SK-N-SH treated with all-trans-retinoic acid at 6 μM for 48 hours (cell line): ENCODE data around the gene TLE4.
"Not testable (repeated sequence)": the region's sequence is repeated elsewhere in the genome, so short reads cannot be mapped to it uniquely, and the experiment has no call there.

Experiments
- ATAC-seq: fragments of 200-7000 bp; cut with Tn5 transposase; 3 replicates; pipeline ENCODE4 v1.9.1; 2020; ENCODE audit warnings: mild to moderate bottlenecking, moderate library complexity
- BACH2 ChIP-seq: fragments of 250-450 bp; sonication (Bioruptor Pico); IDR thresholded peaks from 2 replicates; pipeline ENCODE4 v1.9.0; 2021; ENCODE audit warnings: mild to moderate bottlenecking, borderline replicate concordance
- CREB5 ChIP-seq: fragments of 250-450 bp; sonication (Bioruptor Pico); IDR thresholded peaks from 2 replicates; pipeline ENCODE4 v1.5.1; 2020; ENCODE audit warnings: low read depth, mild to moderate bottlenecking, moderate library complexity
- CSDC2 ChIP-seq: fragments of 250-450 bp; sonication (Bioruptor Pico); IDR thresholded peaks from 2 replicates; pipeline ENCODE4 v1.5.0; 2020; ENCODE audit warnings: mild to moderate bottlenecking, moderate library complexity
- CSRNP3 ChIP-seq: fragments of 250-450 bp; sonication (Bioruptor Pico); IDR thresholded peaks from 2 replicates; pipeline ENCODE4 v1.5.1; 2021; ENCODE audit warnings: mild to moderate bottlenecking, moderate library complexity
- GLIS3 ChIP-seq: fragments of 250-450 bp; sonication (Bioruptor Pico); IDR thresholded peaks from 2 replicates; pipeline ENCODE4 v1.5.0; 2020; ENCODE audit warnings: mild to moderate bottlenecking, moderate library complexity
- ISL1 ChIP-seq: fragments of 250-450 bp; sonication (Bioruptor Pico); IDR thresholded peaks from 2 replicates; pipeline ENCODE4 v2.1.2; 2022; ENCODE audit warnings: mild to moderate bottlenecking, moderate library complexity
- PATZ1 ChIP-seq: fragments of 250-450 bp; sonication (Bioruptor Pico); IDR thresholded peaks from 2 replicates; pipeline ENCODE4 v1.8.0; 2020; ENCODE audit warnings: mild to moderate bottlenecking, moderate library complexity, borderline replicate concordance
- PPARA ChIP-seq: fragments of 250-450 bp; sonication (Bioruptor Pico); IDR thresholded peaks from 2 replicates; pipeline ENCODE4 v1.5.0; 2020; ENCODE audit warnings: mild to moderate bottlenecking, borderline replicate concordance
- SNAI2 ChIP-seq: fragments of 250-450 bp; sonication (Bioruptor Pico); IDR thresholded peaks from 2 replicates; pipeline ENCODE4 v1.5.0; 2020; ENCODE audit warnings: mild to moderate bottlenecking, moderate library complexity
- TCF4 ChIP-seq: fragments of 250-450 bp; sonication (Bioruptor Pico); IDR thresholded peaks from 2 replicates; pipeline ENCODE4 v1.8.0; 2021; ENCODE audit warnings: mild to moderate bottlenecking, moderate library complexity, borderline replicate concordance
- TSHZ2 ChIP-seq: fragments of 250-450 bp; sonication (Bioruptor Pico); IDR thresholded peaks from 2 replicates; pipeline ENCODE4 v1.5.0; 2020; ENCODE audit warnings: mild to moderate bottlenecking, moderate library complexity
- ZC3H10 ChIP-seq: fragments of 250-450 bp; sonication (Bioruptor Pico); IDR thresholded peaks from 2 replicates; pipeline ENCODE4 v1.5.1; 2021; ENCODE audit warnings: mild to moderate bottlenecking, moderate library complexity
- ZFP3 ChIP-seq: fragments of 250-450 bp; sonication (Bioruptor Pico); IDR thresholded peaks from 2 replicates; pipeline ENCODE4 v1.5.0; 2020; ENCODE audit warnings: mild to moderate bottlenecking, moderate library complexity
- ZFP30 ChIP-seq: fragments of 450-650 bp; formaldehyde crosslinking; IDR thresholded peaks from 2 replicates; pipeline ENCODE4 v1.5.0; 2022; ENCODE audit warnings: mild to moderate bottlenecking, moderate library complexity
- ZNF70 ChIP-seq: fragments of 450-650 bp; formaldehyde crosslinking; IDR thresholded peaks from 2 replicates; pipeline ENCODE4 v1.5.0; 2020; ENCODE audit warnings: mild to moderate bottlenecking, moderate library complexity
- ZNF8 ChIP-seq: fragments of 450-650 bp; formaldehyde crosslinking; IDR thresholded peaks from 2 replicates; pipeline ENCODE4 v1.5.0; 2020; ENCODE audit warnings: mild to moderate bottlenecking, moderate library complexity

TLE4 gene

GRCh38 chr9:79745752-79746336, 174.1 kb downstream of the TLE4 start (continued):
- TF ChIP-seq CSRNP3 (CRISPR knock-in tag) (no peak), ZFP3 (CRISPR knock-in tag) (no peak), ZFP30 (CRISPR knock-in tag) (no peak)
- TF ChIP-seq, all 23 proteins: peak for 0

GRCh38 chr9:79751895-79752466, 180.2 kb downstream of the TLE4 start:
- not testable (repeated sequence) for ATAC-seq

GRCh38 chr9:79756414-79756813, 184.6 kb downstream of the TLE4 start:
- TF ChIP-seq TCF4 (CRISPR knock-in tag) (peak; percentile 39; the same call in 1 of the 2 replicates), ZFP30 (CRISPR knock-in tag) (no peak), ISL1 (CRISPR knock-in tag) (peak; percentile 79)
- ATAC-seq, result peak; percentile 82

GRCh38 chr9:79757074-79757473, 185.3 kb downstream of the TLE4 start:
- TF ChIP-seq GLIS3 (CRISPR knock-in tag) (no peak), ZFP30 (CRISPR knock-in tag) (no peak), CREB5 (CRISPR knock-in tag) (no peak), ZFP3 (CRISPR knock-in tag) (no peak), ZC3H10 (CRISPR knock-in tag) (no peak), ZNF70 (CRISPR knock-in tag) (no peak), CSRNP3 (CRISPR knock-in tag) (no peak), TCF4 (CRISPR knock-in tag) (no peak), ISL1 (CRISPR knock-in tag) (no peak), BACH2 (CRISPR knock-in tag) (no peak), CSDC2 (CRISPR knock-in tag) (no peak), ZNF8 (CRISPR knock-in tag) (no peak), PATZ1 (no peak), TSHZ2 (CRISPR knock-in tag) (no peak), PPARA (CRISPR knock-in tag) (no peak), SNAI2 (CRISPR knock-in tag) (no peak)
- ATAC-seq, result peak; percentile 32; the same call in 2 of the 3 replicates
